GM23248 (cell line): ENCODE results near the gene FLT4. TPM values are rescaled to one million over a fixed set of nuclear protein-coding genes. Genes with fewer than 3 reads are reported as not detected.

Experiments
- DNase-seq: peaks from one replicate; pipeline ENCODE4 v3.0.0-alpha.2; 2015
- H2AFZ ChIP-seq: fragments of 200-600 bp; sonication (generic); 2 replicates; pipeline ENCODE4 v1.6.1; 2016; ENCODE audit warnings: antibody characterized with exemption
- H3F3A ChIP-seq: fragments of 200-600 bp; sonication (generic); 2 replicates; pipeline ENCODE4 v1.6.1; 2016; ENCODE audit warnings: mild to moderate bottlenecking, antibody characterized with exemption, mixed run types; ENCODE audit not compliant: insufficient read depth
- H3K27ac ChIP-seq: fragments of 200-600 bp; sonication (generic); 2 replicates; pipeline ENCODE4 v1.5.1; 2016; ENCODE audit warnings: mild to moderate bottlenecking
- H3K27me3 ChIP-seq: fragments of 200-600 bp; sonication (generic); replicated peaks from 2 replicates; pipeline ENCODE4 v1.6.1; 2016; ENCODE audit warnings: mild to moderate bottlenecking; ENCODE audit not compliant: insufficient read depth
- H3K36me3 ChIP-seq: fragments of 200-600 bp; sonication (generic); 2 replicates; pipeline ENCODE4 v1.6.1; 2016; ENCODE audit warnings: low read depth, mild to moderate bottlenecking
- H3K4me1 ChIP-seq: fragments of 200-600 bp; sonication (generic); 2 replicates; pipeline ENCODE4 v1.6.1; 2016; ENCODE audit warnings: mild to moderate bottlenecking; ENCODE audit not compliant: insufficient read depth
- H3K4me2 ChIP-seq: fragments of 200-600 bp; sonication (generic); one replicate; pipeline ENCODE4 v1.6.1; 2016; ENCODE audit warnings: mild to moderate bottlenecking; ENCODE audit not compliant: unreplicated experiment
- H3K4me3 ChIP-seq: fragments of 200-600 bp; sonication (generic); 2 replicates; pipeline ENCODE4 v1.5.1; 2016; ENCODE audit warnings: mild to moderate bottlenecking
- H3K79me2 ChIP-seq: fragments of 200-600 bp; sonication (generic); 2 replicates; pipeline ENCODE4 v1.6.1; 2016; ENCODE audit warnings: mild to moderate bottlenecking; ENCODE audit not compliant: insufficient read depth
- H3K9ac ChIP-seq: fragments of 200-600 bp; sonication (generic); 2 replicates; pipeline ENCODE4 v1.6.1; 2016; ENCODE audit warnings: mild to moderate bottlenecking
- H3K9me2 ChIP-seq: fragments of 200-600 bp; sonication (generic); 2 replicates; pipeline ENCODE4 v1.6.1; 2016; ENCODE audit warnings: mixed run types, mild to moderate bottlenecking, moderate library complexity; ENCODE audit not compliant: insufficient read depth
- H3K9me3 ChIP-seq: fragments of 200-600 bp; sonication (generic); one replicate; pipeline ENCODE4 v1.6.1; 2017; ENCODE audit warnings: low read depth
- H4K20me1 ChIP-seq: fragments of 200-600 bp; sonication (generic); 2 replicates; pipeline ENCODE4 v1.6.0; 2016; ENCODE audit not compliant: insufficient read depth
- EZH2 ChIP-seq: fragments of 200-600 bp; sonication (generic); IDR thresholded peaks from 2 replicates; pipeline ENCODE4 v1.6.1; 2018; ENCODE audit warnings: antibody characterized with exemption, mild to moderate bottlenecking; ENCODE audit not compliant: insufficient read depth, poor library complexity, severe bottlenecking
- EZH2phosphoT487 ChIP-seq: fragments of 200-600 bp; sonication (generic); IDR thresholded peaks from 2 replicates; pipeline ENCODE4 v1.6.1; 2018; ENCODE audit warnings: antibody characterized with exemption, moderate library complexity, mild to moderate bottlenecking, low read depth; ENCODE audit not compliant: insufficient read depth
- WGBS, 2 experiments: methylation state at CpG; one replicate each; pipeline ENCODE4 v1.1.6; 2015 to 2017; ENCODE audit warnings: low lambda C conversion rate in 2 of 2, low coverage in 1 of 2; ENCODE audit errors: missing lambda C conversion rate in 2 of 2; 5-methylcytosine and 5-hydroxymethylcytosine counted together
- in situ Hi-C: fragments of 300-500 bp; cut with MboI; formaldehyde crosslinking; loops from 2 replicates; pipeline ENCODE4 v1.15.0; 2020
- polyA plus RNA-seq: library from polyadenylated mRNA; unstranded; fragments of >200 nt; fragmentation: Nextera tagmentation; extraction: Ambion mirVana; gene quantifications from 2 replicates; pipeline ENCODE4 v1.2.1, GENCODE V29; 2016
- total RNA-seq: library from RNA; depleted of rRNA; stranded (reverse); fragments of >200 nt; shearing (Covaris generic); gene quantifications from 2 replicates; pipeline ENCODE4 v1.2.3, GENCODE V29; 2014

FLT4 gene
- total and polyA plus RNA-seq, 2 experiments from 2014 or later: not detected

DNA sequence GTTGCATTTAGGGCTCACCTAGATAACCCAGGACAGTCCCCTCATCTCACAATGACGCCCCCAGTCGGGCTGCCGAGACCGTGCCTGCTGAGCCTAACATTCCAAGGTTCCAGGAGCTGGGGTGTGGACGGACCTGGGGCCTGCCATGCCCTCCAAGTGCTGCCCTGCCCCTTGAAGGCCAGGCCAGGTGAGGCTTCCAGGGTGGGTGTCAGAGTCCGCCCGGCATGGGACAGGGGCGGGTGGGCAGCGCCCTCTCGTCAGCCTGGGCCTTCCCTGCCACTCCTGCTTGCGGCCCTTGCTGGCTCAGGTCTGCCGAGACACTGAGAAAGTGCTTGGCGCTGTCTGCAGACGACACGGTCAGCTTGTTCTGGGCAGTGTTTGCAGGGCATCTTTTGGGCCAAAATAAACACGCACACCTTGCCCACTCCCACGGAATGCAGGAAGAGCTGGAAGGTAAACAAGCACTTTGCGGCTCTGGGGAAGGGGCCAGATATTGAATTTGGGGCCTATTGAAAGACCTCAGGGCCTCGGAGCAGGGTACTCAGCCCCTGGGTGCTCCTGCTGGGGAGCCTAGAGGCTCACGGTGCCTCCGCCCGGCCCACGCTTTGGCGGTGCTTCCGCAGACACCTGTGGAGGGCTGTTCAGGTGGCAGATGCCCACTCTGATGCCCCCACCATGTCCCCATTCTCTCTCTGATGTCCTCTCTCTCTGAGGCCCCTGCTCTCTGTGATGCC lies 53.9 kb downstream of the FLT4 start:
- no peak overlapping the region for H3K4me2 ChIP-seq
- no peaks in the 10 kb centered on the region for H4K20me1 ChIP-seq
- H3K4me3 ChIP-seq: no peak overlapping the region
- H3K9me3 ChIP-seq: no peaks in the 10 kb centered on the region
- no peak overlapping the region for H2AFZ ChIP-seq
- no peak for TF ChIP-seq EZH2
- TF ChIP-seq EZH2phosphoT487: no peak
- no peaks in the 10 kb centered on the region for H3K4me1 ChIP-seq
- H3K9me2 ChIP-seq: no peaks in the 10 kb centered on the region
- 72 to 73% methylated on average over 22 to 24 of the region's 25 CpGs for WGBS, 2 experiments
- DNase-seq: no peak
- in situ Hi-C loops: no loop called here
- no peak overlapping the region for H3K27ac ChIP-seq
- H3K36me3 ChIP-seq: no peaks in the 10 kb centered on the region
- no peaks in the 10 kb centered on the region for H3K79me2 ChIP-seq
- H3K9ac ChIP-seq: no peak overlapping the region
- no peaks in the 10 kb centered on the region for H3F3A ChIP-seq
- peaks cover 29% of the 10 kb centered on the region for H3K27me3 ChIP-seq

DNA sequence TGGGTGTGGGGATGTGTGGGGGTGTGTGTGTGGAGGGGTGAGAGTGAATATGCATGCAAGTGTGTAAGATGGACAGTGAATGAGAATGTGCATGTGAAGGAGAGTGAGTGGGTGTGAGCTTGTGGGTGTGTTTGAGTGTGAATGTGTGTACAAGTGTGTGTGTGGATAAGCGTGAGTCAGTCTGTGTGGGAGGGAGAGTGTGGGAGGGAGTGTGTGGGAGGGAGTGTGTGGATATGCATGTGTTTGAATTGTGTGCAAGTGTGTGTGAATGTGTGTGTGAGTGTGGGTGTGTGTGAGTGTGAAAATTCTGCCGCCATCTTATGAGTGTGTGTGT lies 54.4 kb downstream of the FLT4 start:
- H3K27me3 ChIP-seq: peaks cover 31% of the 10 kb centered on the region
- WGBS, 2 experiments: 46 to 55% methylated on average over 2 of the region's 2 CpGs
- no peaks in the 10 kb centered on the region for H3K79me2 ChIP-seq
- TF ChIP-seq EZH2: no peak
- TF ChIP-seq EZH2phosphoT487: no peak
- H3K9ac ChIP-seq: no peak overlapping the region
- in situ Hi-C loops: no loop called here
- no peaks in the 10 kb centered on the region for H3K9me3 ChIP-seq
- no peaks in the 10 kb centered on the region for H3K9me2 ChIP-seq
- no peak overlapping the region for H3K27ac ChIP-seq
- H3K4me3 ChIP-seq: no peak overlapping the region
- H3K4me1 ChIP-seq: no peaks in the 10 kb centered on the region
- H3K36me3 ChIP-seq: no peaks in the 10 kb centered on the region
- H4K20me1 ChIP-seq: no peaks in the 10 kb centered on the region
- H3K4me2 ChIP-seq: no peak overlapping the region
- no peak for DNase-seq
- no peaks in the 10 kb centered on the region for H3F3A ChIP-seq
- H2AFZ ChIP-seq: no peak overlapping the region

DNA sequence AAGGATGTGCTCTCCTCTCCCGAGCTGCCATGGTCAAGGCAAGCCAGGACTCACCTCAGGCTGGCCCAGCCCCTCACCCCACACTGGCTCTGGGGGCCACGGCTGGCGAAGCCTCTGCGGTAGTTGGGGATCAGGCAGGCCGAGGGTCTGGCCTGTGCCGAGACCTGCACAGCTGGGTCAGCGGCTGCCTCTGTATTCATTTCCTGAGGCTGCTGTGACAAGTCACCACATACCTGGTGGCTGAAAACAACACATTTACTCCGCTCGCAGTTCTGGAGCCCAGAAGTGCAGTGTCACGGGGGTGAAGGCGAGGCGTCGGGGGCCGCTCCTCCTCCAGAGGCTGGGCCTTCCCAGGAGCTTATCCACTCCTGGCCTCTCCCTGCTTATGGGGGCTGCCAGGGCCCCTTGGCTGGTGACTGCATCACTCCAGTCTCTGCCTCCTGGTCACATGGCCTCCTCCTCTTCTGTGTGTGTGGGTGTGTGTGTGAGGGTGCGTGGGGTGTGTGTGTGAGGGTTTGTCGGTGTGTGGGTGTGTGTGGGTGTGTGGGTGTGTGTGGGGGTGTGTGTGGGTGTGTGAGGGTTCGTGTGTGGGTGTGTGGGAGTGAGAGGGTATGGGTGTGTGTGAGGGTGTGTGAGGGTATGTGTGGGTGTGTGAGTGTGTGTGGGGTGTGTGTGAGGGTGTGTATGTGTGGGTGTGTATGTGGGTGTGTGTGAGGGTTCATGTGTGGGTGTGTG lies 54.9 kb downstream of the FLT4 start:
- no peak overlapping the region for H2AFZ ChIP-seq
- no peaks in the 10 kb centered on the region for H3K36me3 ChIP-seq
- no peak overlapping the region for H3K9ac ChIP-seq
- no peaks in the 10 kb centered on the region for H3F3A ChIP-seq
- no peak overlapping the region for H3K4me2 ChIP-seq
- no peak overlapping the region for H3K27ac ChIP-seq
- TF ChIP-seq EZH2 (no peak), EZH2phosphoT487 (no peak)
- no peak overlapping the region for H3K4me3 ChIP-seq
- H3K4me1 ChIP-seq: no peaks in the 10 kb centered on the region
- H3K27me3 ChIP-seq: peaks cover 36% of the 10 kb centered on the region
- WGBS, 2 experiments: 50 to 52% methylated on average over 14 to 17 of the region's 17 CpGs
- H4K20me1 ChIP-seq: no peaks in the 10 kb centered on the region
- H3K9me3 ChIP-seq: no peaks in the 10 kb centered on the region
- DNase-seq: no peak
- in situ Hi-C loops: no loop called here
- no peaks in the 10 kb centered on the region for H3K9me2 ChIP-seq
- no peaks in the 10 kb centered on the region for H3K79me2 ChIP-seq

DNA sequence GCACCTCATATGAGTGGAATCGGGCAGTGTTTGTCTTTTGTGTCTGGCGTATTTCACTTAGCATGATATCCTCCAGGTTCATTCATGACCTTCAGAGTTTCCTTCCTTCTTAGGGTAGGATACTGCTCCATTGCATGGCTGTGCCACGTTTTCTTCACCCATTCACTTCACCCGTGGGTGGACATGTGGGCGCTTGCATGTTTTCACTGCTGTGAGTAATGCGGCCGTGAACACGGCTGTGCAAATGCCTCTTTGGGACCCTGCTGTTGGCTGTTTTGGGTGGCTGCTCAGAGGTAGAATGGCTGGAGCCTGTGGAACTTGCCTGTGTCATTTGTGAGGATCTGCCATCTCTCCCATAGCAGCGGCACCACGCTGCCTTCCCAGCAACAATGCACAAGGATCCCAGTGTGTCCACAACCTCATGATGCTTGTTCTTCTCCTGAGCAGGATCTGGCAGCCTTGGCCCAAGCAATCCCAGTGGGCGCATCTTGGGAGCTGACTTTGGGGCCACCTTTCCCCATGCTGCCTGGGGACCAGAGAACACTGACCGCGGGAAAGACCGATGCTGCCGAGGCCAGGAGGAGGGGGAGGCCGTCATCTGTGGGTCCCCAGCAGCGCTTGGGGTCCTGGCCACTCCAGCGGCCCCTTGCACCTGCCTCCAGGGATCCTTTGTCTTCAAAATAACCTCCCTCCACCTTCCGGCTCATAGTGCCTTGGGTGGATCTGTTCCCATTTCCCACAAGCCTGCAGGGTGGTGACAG lies 55.8 kb downstream of the FLT4 start:
- H2AFZ ChIP-seq: no peak overlapping the region
- no peak overlapping the region for H3K27ac ChIP-seq
- no peaks in the 10 kb centered on the region for H3K36me3 ChIP-seq
- in situ Hi-C loops: no loop called here
- WGBS, 2 experiments: 78 to 79% methylated on average over 19 of the region's 19 CpGs
- TF ChIP-seq EZH2phosphoT487 (no peak), EZH2 (no peak)
- no peaks in the 10 kb centered on the region for H4K20me1 ChIP-seq
- H3K4me1 ChIP-seq: no peaks in the 10 kb centered on the region
- no peak overlapping the region for H3K9ac ChIP-seq
- H3K4me3 ChIP-seq: no peak overlapping the region
- H3K4me2 ChIP-seq: no peak overlapping the region
- no peaks in the 10 kb centered on the region for H3K79me2 ChIP-seq
- no peaks in the 10 kb centered on the region for H3K9me3 ChIP-seq
- no peaks in the 10 kb centered on the region for H3K9me2 ChIP-seq
- H3F3A ChIP-seq: no peaks in the 10 kb centered on the region
- DNase-seq: no peak
- peaks cover 41% of the 10 kb centered on the region for H3K27me3 ChIP-seq
